HCT116 (cell line): ENCODE measurements around the gene COL2A1. TPM values are rescaled to one million over a fixed set of nuclear protein-coding genes. Genes with fewer than 3 reads are reported as not detected.

ENCODE experiments used
- ATAC-seq: fragments of 200-7000 bp; cut with Tn5 transposase; 2 replicates; pipeline ENCODE4 v1.9.1; 2020; ENCODE audit warnings: mild to moderate bottlenecking, moderate library complexity
- BruUV-seq: library from RNA; stranded (reverse); fragments of 400-500 nt; replicated peaks from 2 replicates; lab custom pipeline; 2021; lab: Mats Ljungman, UMichigan
- CTCF ChIA-PET: fragments of 300-600 bp; sonication (Branson Sonifier 250); formaldehyde crosslinking; loops from one replicate; lab custom pipeline; 2021; ENCODE audit warnings: antibody characterized with exemption; lab: Charles Lee
- POLR2A ChIA-PET: fragments of 300-600, 350-600 bp; sonication (Branson Sonifier 250); formaldehyde crosslinking; loops from one replicate; lab custom pipeline; 2021; ENCODE audit warnings: antibody characterized with exemption; lab: Charles Lee
- RAD21 ChIA-PET, 2 experiments: fragments of 300-600 bp; sonication (Branson Sonifier 250); formaldehyde crosslinking; loops; one replicate each; lab custom pipeline; 2023; ENCODE audit warnings: low total read pairs in 2 of 2; ENCODE audit not compliant: uncharacterized antibody in 2 of 2, unreplicated experiment in 2 of 2, low non-redundant PET in 1 of 2; lab: Charles Lee
- DNase-seq: peaks from one replicate; pipeline ENCODE4 v3.0.0-alpha.2; 2010; ENCODE audit warnings: low read depth, low spot score
- H2AFZ ChIP-seq: fragments of 200-600 bp; shearing (Covaris generic), sonication (generic); 2 replicates; pipeline ENCODE4 v1.6.1; 2017; ENCODE audit warnings: low read depth, mixed run types, mixed read lengths, antibody characterized with exemption, low read length; ENCODE audit not compliant: poor library complexity, severe bottlenecking
- H3K27ac ChIP-seq: 2 replicates; pipeline ENCODE4 v1.5.1; 2012; ENCODE audit warnings: low read depth, low read length
- H3K27me3 ChIP-seq: fragments of 200-600 bp; sonication (generic); 2 replicates; pipeline ENCODE4 v1.6.1; 2016; ENCODE audit warnings: mixed run types, low read length, mixed read lengths; ENCODE audit not compliant: insufficient read depth
- H3K36me3 ChIP-seq, 2 experiments: fragments of 200-500 bp in 1 of 2; fragments of 200-600 bp in 1 of 2; sonication (Bioruptor generic) in 1 of 2; sonication (generic) in 1 of 2; 2 replicates each; pipeline versions ENCODE4 v1.5.1 to v1.6.1; 2014 to 2016; ENCODE audit warnings: low read length in 2 of 2, inconsistent platforms in 1 of 2, mixed read lengths in 1 of 2, mixed run types in 1 of 2; ENCODE audit not compliant: insufficient read depth in 2 of 2, control insufficient read depth in 1 of 2
- H3K4me1 ChIP-seq, 2 experiments: fragments of 200-600 bp in 1 of 2; sonication (generic) in 1 of 2; 2 replicates each; pipeline versions ENCODE4 v1.5.1 to v1.6.1; 2012 to 2017; ENCODE audit warnings: low read length in 2 of 2, inconsistent platforms in 1 of 2, mild to moderate bottlenecking in 1 of 2, mixed read lengths in 1 of 2, mixed run types in 1 of 2, moderate library complexity in 1 of 2; ENCODE audit not compliant: insufficient read depth in 2 of 2, control insufficient read depth in 1 of 2
- H3K4me2 ChIP-seq: fragments of 200-600 bp; sonication (generic); 2 replicates; pipeline ENCODE4 v1.6.1; 2017; ENCODE audit warnings: mixed run types, low read length, mixed read lengths
- H3K4me3 ChIP-seq, 2 experiments: fragments of 200-600 bp in 1 of 2; sonication (generic) in 1 of 2; replicated peaks in 1 of 2; 2 replicates each; pipeline ENCODE4 v1.5.1; 2011 to 2016; ENCODE audit warnings: low read length in 2 of 2, control low read depth in 1 of 2, low read depth in 1 of 2, mild to moderate bottlenecking in 1 of 2, mixed read lengths in 1 of 2, mixed run types in 1 of 2
- H3K79me2 ChIP-seq: fragments of 200-600 bp; sonication (generic); 2 replicates; pipeline ENCODE4 v1.6.1; 2017; ENCODE audit warnings: mild to moderate bottlenecking, mixed run types, low read length, moderate library complexity, mixed read lengths; ENCODE audit not compliant: insufficient read depth
- H3K9ac ChIP-seq: fragments of 200-600 bp; sonication (generic); 2 replicates; pipeline ENCODE4 v1.6.1; 2016; ENCODE audit warnings: low read length, mixed read lengths
- H3K9me2 ChIP-seq: fragments of 200-600 bp; sonication (generic), shearing (Covaris generic); 2 replicates; pipeline ENCODE4 v1.6.1; 2017; ENCODE audit warnings: mixed run types, mild to moderate bottlenecking, moderate library complexity; ENCODE audit not compliant: insufficient read depth
- H3K9me3 ChIP-seq, 2 experiments: fragments of 200-500 bp in 1 of 2; fragments of 200-600 bp in 1 of 2; sonication (Bioruptor generic) in 1 of 2; sonication (generic) in 1 of 2; 2 replicates each; pipeline ENCODE4 v1.6.1; 2014 to 2017; ENCODE audit warnings: low read length in 2 of 2, mixed read lengths in 2 of 2, inconsistent platforms in 1 of 2, low read depth in 1 of 2, mild to moderate bottlenecking in 1 of 2, mixed run types in 1 of 2, moderate library complexity in 1 of 2; ENCODE audit not compliant: control insufficient read depth in 1 of 2, insufficient read depth in 1 of 2
- H4K20me1 ChIP-seq: fragments of 200-600 bp; sonication (generic), shearing (Covaris generic); 2 replicates; pipeline ENCODE4 v1.6.1; 2017; ENCODE audit warnings: mixed run types, mild to moderate bottlenecking, moderate library complexity; ENCODE audit not compliant: insufficient read depth
- CEBPB ChIP-seq: IDR thresholded peaks from 2 replicates; pipeline ENCODE4 v1.6.1; 2012; ENCODE audit warnings: low read depth
- CTCF ChIP-seq, 3 experiments: fragments of 200-600 bp in 1 of 3; sonication (generic) in 1 of 3; IDR thresholded peaks in 2 of 3; conservative IDR thresholded peaks in 1 of 3; 2 replicates each; pipeline ENCODE4 v1.5.1; 2012 to 2017; ENCODE audit warnings: low read depth in 2 of 3, low read length in 2 of 3, antibody characterized with exemption in 1 of 3, borderline replicate concordance in 1 of 3, control low read depth in 1 of 3, mild to moderate bottlenecking in 1 of 3, mixed read lengths in 1 of 3, mixed run types in 1 of 3, moderate library complexity in 1 of 3; ENCODE audit not compliant: insufficient read depth in 1 of 3
- EZH2 ChIP-seq: fragments of 200-600 bp; sonication (generic); IDR thresholded peaks from 2 replicates; pipeline ENCODE4 v1.6.1; 2017; ENCODE audit warnings: antibody characterized with exemption, mixed run types
- FOSL1 ChIP-seq: IDR thresholded peaks from 2 replicates; pipeline ENCODE4 v1.6.1; 2012; ENCODE audit warnings: low read depth
- POLR2AphosphoS5 ChIP-seq: IDR thresholded peaks from 2 replicates; pipeline ENCODE4 v1.6.1; 2011; ENCODE audit warnings: mild to moderate bottlenecking, low read depth, low read length, moderate library complexity
- SP1 ChIP-seq: IDR thresholded peaks from 2 replicates; pipeline ENCODE4 v1.6.1; 2012; ENCODE audit warnings: low read depth
- YY1 ChIP-seq: IDR thresholded peaks from 2 replicates; pipeline ENCODE4 v1.6.1; 2011; ENCODE audit warnings: low read length, low read depth, moderate library complexity, mild to moderate bottlenecking; ENCODE audit not compliant: insufficient replicate concordance; ENCODE audit errors: extremely low read depth
- ZNF274 ChIP-seq: fragments of 200-500 bp; sonication (Bioruptor generic); IDR thresholded peaks from 2 replicates; pipeline ENCODE4 v1.6.1; 2014; ENCODE audit warnings: mild to moderate bottlenecking, low read depth, low read length, inconsistent platforms
- intact Hi-C: fragments of 100-400 bp; cut with micrococcal nuclease; formaldehyde crosslinking; loops from 2 replicates; pipeline ENCODE4 v1.10.0; 2022
- total RNA-seq: library from RNA; stranded (reverse); gene quantifications from one replicate; pipeline ENCODE4 v1.2.1, GENCODE V29; 2021; ENCODE audit not compliant: unreplicated experiment

COL2A1 gene
- total RNA-seq, 1 experiment from 2014 or later: 0.22 TPM

- Histone ChIP-seq H3K4me1 (no peaks in the 10 kb centered on the region), H3K79me2 (no peaks in the 10 kb centered on the region), H3K27ac (no peak overlapping the region), H3K27me3 (no peaks in the 10 kb centered on the region), H2AFZ (no peak overlapping the region), H3K9me2 (no peaks in the 10 kb centered on the region; the same call in 1 of the 2 replicates), H3K36me3 (no peaks in the 10 kb centered on the region), H3K4me2 (no peak overlapping the region), H4K20me1 (no peaks in the 10 kb centered on the region), H3K9ac (no peak overlapping the region), H3K4me3 (no peak overlapping the region), H3K9me3 (no peaks in the 10 kb centered on the region)
- POLR2A ChIA-PET: no interaction called here
- DNase-seq (no peak), ATAC-seq (no peak)
- CTCF ChIA-PET: no interaction called here
- RAD21 ChIA-PET: no interaction called here
- intact Hi-C loops: no loop called here
- BruUV-seq: no TSS peak
- TF ChIP-seq EZH2 (no peak), ZNF274 (no peak), CEBPB (no peak), YY1 (no peak), SP1 (no peak), POLR2AphosphoS5 (no peak), FOSL1 (no peak), CTCF (IDR thresholded peaks at IDR 0.05 in 2 of 3, conservative IDR thresholded peaks at IDR 0.05 in 1 of 3; ENCODE audit: borderline replicate concordance in 1 of 3, insufficient read depth in 1 of 3, low read depth in 2 of 3, low read length in 2 of 3) (no peak)
Observed at GRCh38 chr12:48033451-48033850, 29.2 kb upstream of the COL2A1 start.

GRCh38 chr12:48032597-48032996 lies 28.3 kb upstream of the COL2A1 start:
- no TSS peak for BruUV-seq
- intact Hi-C loops: no loop called here
- CTCF ChIA-PET: no interaction called here

More at GRCh38 chr12:48032597-48032996, 28.3 kb upstream of the COL2A1 start:
- RAD21 ChIA-PET: no interaction called here
- no peak overlapping the region for H3K4me3 ChIP-seq
- no peak for TF ChIP-seq ZNF274
- H3K9ac ChIP-seq: no peak overlapping the region
- DNase-seq (no peak), ATAC-seq (no peak)
- H4K20me1 ChIP-seq: no peaks in the 10 kb centered on the region
- no peaks in the 10 kb centered on the region for H3K27me3 ChIP-seq
- no peaks in the 10 kb centered on the region for H3K9me3 ChIP-seq
- no peaks in the 10 kb centered on the region for H3K9me2 ChIP-seq
- no peak overlapping the region for H3K4me2 ChIP-seq
- peaks cover 0 to 5% of the 10 kb centered on the region in 2 experiments; a peak in 2 of 4 replicates for H3K4me1 ChIP-seq
- POLR2A ChIA-PET: no interaction called here
- no peaks in the 10 kb centered on the region for H3K36me3 ChIP-seq
- no peak overlapping the region for H2AFZ ChIP-seq
- H3K79me2 ChIP-seq: no peaks in the 10 kb centered on the region
- H3K27ac ChIP-seq: no peak overlapping the region
